K562 (cell line): ENCODE data around the gene FSTL4. TPM values are rescaled to one million over a fixed set of nuclear protein-coding genes. Genes with fewer than 3 reads are reported as not detected.

Source experiments
- ATAC-seq: fragments of 200-7000 bp; cut with Tn5 transposase; 3 replicates; pipeline ENCODE4 v1.9.1; 2020; ENCODE audit warnings: moderate library complexity
- BruUV-seq: library from RNA; stranded (reverse); fragments of 400-500 nt; replicated peaks from 2 replicates; lab custom pipeline; 2021; lab: Mats Ljungman, UMichigan
- CTCF ChIA-PET: fragments of 300-600 bp; formaldehyde crosslinking; extraction: SDS; loops from one replicate; lab custom pipeline; 2021; ENCODE audit warnings: low intra/inter-chr PET ratio; lab: Yijun Ruan, JAX
- POLR2A ChIA-PET: fragments of 300-600, 350-650 bp; sonication (Branson Sonifier 250); formaldehyde crosslinking; extraction: SDS; loops from one replicate; lab custom pipeline; 2021; ENCODE audit warnings: antibody characterized with exemption, inconsistent platforms; lab: Yijun Ruan, JAX
- DNase-seq, 4 experiments: peaks; one replicate each; pipeline versions ENCODE4 v3.0.0 to v3.0.0-alpha.2; 2011 to 2018; ENCODE audit warnings: low spot score in 3 of 4, mixed read lengths in 3 of 4; ENCODE audit errors: extremely low read depth in 1 of 4
- FAIRE-seq: peaks from 2 replicates; lab custom pipeline; 2011; peaks lifted over from hg19 to GRCh38; lab: Jason Lieb, UNC
- H2AFZ ChIP-seq: 2 replicates; pipeline ENCODE4 v1.6.0; 2011; ENCODE audit warnings: low read depth, low read length, control low read depth, inconsistent platforms
- H3K27ac ChIP-seq: fragments of 200-600 bp; 3 replicates; pipeline ENCODE4 v1.8.0; 2011; ENCODE audit warnings: low read depth, mild to moderate bottlenecking, control low read depth, inconsistent platforms, low read length, moderate library complexity, mixed read lengths; ENCODE audit errors: extremely low read depth
- H3K27me3 ChIP-seq, 2 experiments: fragments of 300-600 bp in 1 of 2; 2 replicates in 1 of 2; 3 replicates in 1 of 2; pipeline versions ENCODE4 v1.6.0 to v1.8.0; 2011; ENCODE audit warnings: inconsistent platforms in 2 of 2, low read length in 2 of 2, mild to moderate bottlenecking in 1 of 2, mixed read lengths in 1 of 2, moderate library complexity in 1 of 2; ENCODE audit not compliant: control insufficient read depth in 2 of 2, insufficient read depth in 2 of 2
- H3K36me3 ChIP-seq: fragments of 300-600 bp; 3 replicates; pipeline ENCODE4 v1.8.0; 2011; ENCODE audit warnings: mild to moderate bottlenecking, low read length, inconsistent platforms; ENCODE audit not compliant: control insufficient read depth, insufficient read depth
- H3K4me1 ChIP-seq, 2 experiments: fragments of 200-600 bp in 1 of 2; replicated peaks in 1 of 2; 2 replicates in 1 of 2; 3 replicates in 1 of 2; pipeline versions ENCODE4 v1.5.1 to v1.8.0; 2011; ENCODE audit warnings: inconsistent platforms in 2 of 2, low read length in 2 of 2, mild to moderate bottlenecking in 1 of 2, mixed read lengths in 1 of 2, moderate library complexity in 1 of 2; ENCODE audit not compliant: control insufficient read depth in 2 of 2, insufficient read depth in 2 of 2
- H3K4me2 ChIP-seq: 2 replicates; pipeline ENCODE4 v1.6.1; 2011; ENCODE audit warnings: low read length, control low read depth, inconsistent platforms, mixed read lengths; ENCODE audit not compliant: insufficient read depth
- H3K4me3 ChIP-seq: fragments of 200-600 bp; sonication (generic), shearing (Covaris generic); 2 replicates; pipeline ENCODE4 v1.5.1; 2016; ENCODE audit warnings: control low read depth, inconsistent platforms
- H3K79me2 ChIP-seq: fragments of 200-600 bp; 3 replicates; pipeline ENCODE4 v1.8.0; 2011; ENCODE audit warnings: low read length, inconsistent platforms; ENCODE audit not compliant: control insufficient read depth, insufficient read depth
- H3K9ac ChIP-seq, 2 experiments: 2 replicates each; pipeline versions ENCODE4 v1.6.0 to v1.6.1; 2011; ENCODE audit warnings: low read depth in 2 of 2, low read length in 2 of 2, control low read depth in 1 of 2, inconsistent platforms in 1 of 2, mild to moderate bottlenecking in 1 of 2, mixed read lengths in 1 of 2; ENCODE audit not compliant: insufficient read depth in 1 of 2
- H3K9me1 ChIP-seq: one replicate; pipeline ENCODE4 v1.6.0; 2011; ENCODE audit warnings: inconsistent platforms, mild to moderate bottlenecking, low read length, moderate library complexity; ENCODE audit not compliant: control insufficient read depth, insufficient read depth
- H3K9me3 ChIP-seq: replicated peaks from 2 replicates; pipeline ENCODE4 v1.5.1; 2011; ENCODE audit warnings: low read depth, low read length, inconsistent platforms; ENCODE audit not compliant: control insufficient read depth, insufficient read depth
- H4K20me1 ChIP-seq: replicated peaks from 2 replicates; pipeline ENCODE4 v1.6.1; 2011; ENCODE audit warnings: low read length, inconsistent platforms, mixed read lengths; ENCODE audit not compliant: control insufficient read depth, insufficient read depth
- BCL6 ChIP-seq: fragments of 250-450 bp; sonication (Bioruptor Pico); IDR thresholded peaks from 2 replicates; pipeline ENCODE4 v1.4.0; 2020
- BCOR ChIP-seq: fragments of 450-650 bp; IDR thresholded peaks from 2 replicates; pipeline ENCODE4 v1.6.1; 2016
- NBN ChIP-seq: fragments of 450-650 bp; IDR thresholded peaks from 2 replicates; pipeline ENCODE4 v1.6.1; 2016; ENCODE audit warnings: low read depth, mild to moderate bottlenecking
- ZNF24 ChIP-seq: fragments of 450-650 bp; IDR thresholded peaks from 2 replicates; pipeline ENCODE4 v1.6.1; 2016
- WGBS: fragments of 100-300 bp; shearing (Covaris generic); methylation state at CpG from one replicate; pipeline ENCODE4 v1.1.6; 2016; ENCODE audit warnings: low coverage, mixed read lengths; ENCODE audit not compliant: insufficient coverage; ENCODE audit errors: missing lambda C conversion rate; 5-methylcytosine and 5-hydroxymethylcytosine counted together
- in situ Hi-C: fragments of 300-500 bp; cut with MboI; formaldehyde crosslinking; loops from 4 replicates; pipeline ENCODE4 v1.15.0; 2018; ENCODE audit warnings: inconsistent platforms, mixed read lengths
- intact Hi-C: fragments of 100-400 bp; cut with micrococcal nuclease; formaldehyde crosslinking; loops from 2 replicates; pipeline ENCODE4 v1.14.2; 2022
- polyA plus RNA-seq, 8 experiments: library from polyadenylated mRNA; depleted of rRNA in 4 of 8; stranded (reverse) in 5 of 8; unstranded in 3 of 8; fragments of >200 nt; fragmentation: Nextera tagmentation in 2 of 8; fragmentation: Illumina TruSeq in 1 of 8; extraction: Ambion mirVana in 2 of 8; extraction: Trizol in 1 of 8; gene quantifications; 2 replicates each; pipeline versions ENCODE4 v1.2.1 to v1.2.3, GENCODE V29; 2011 to 2014; ENCODE audit warnings: inconsistent platforms in 1 of 8, missing spikeins in 1 of 8
- total RNA-seq, 7 experiments: library from RNA; depleted of rRNA in 6 of 7; stranded (reverse); fragments of >200 nt in 6 of 7; fragmentation: Illumina TruSeq in 2 of 7; extraction: Trizol in 2 of 7; gene quantifications; 2 replicates each; pipeline versions ENCODE4 v1.2.1 to v1.2.3, GENCODE V29; 2011 to 2021; ENCODE audit warnings: low replicate concordance in 1 of 7

FSTL4 gene
- total and polyA plus RNA-seq, 9 of the 15 experiments (the other 6 are each of a cell fraction or from before 2014, with no cell fraction given) = 0.08 to 0.18 (median 0.10) TPM; not detected in 5

GRCh38 chr5:133292300-133292699 is 320.0 kb downstream of the FSTL4 start:
- Histone ChIP-seq H3K36me3 (no peaks in the 10 kb centered on the region), H3K79me2 (no peaks in the 10 kb centered on the region), H3K27me3 (peaks cover 12 to 73% of the 10 kb centered on the region in 2 experiments), H3K9ac (no peak overlapping the region), H3K4me2 (no peak overlapping the region), H4K20me1 (peaks cover 5% of the 10 kb centered on the region; the same call in 1 of the 2 replicates), H2AFZ (no peak overlapping the region), H3K9me3 (no peaks in the 10 kb centered on the region), H3K9me1 (no peaks in the 10 kb centered on the region), H3K4me1 (no peaks in the 10 kb centered on the region), H3K4me3 (no peak overlapping the region), H3K27ac (no peak overlapping the region)
- DNase-seq (no peak), FAIRE-seq (no peak), ATAC-seq (no peak)
- intact Hi-C loops = no loop called here
- no TSS peak for BruUV-seq
- in situ Hi-C loops = no loop called here
- WGBS = 0% methylated on average over 2 of the region's 2 CpGs
- TF ChIP-seq BCL6 = no peak
- TF ChIP-seq ZNF24 = no peak
- POLR2A ChIA-PET = interaction anchor here (0.6 to 1.0 kb wide), 2 partner anchors 15 to 1091 kb away, joined by 3 to 4 read pairs; no protein-coding TSS in a partner anchor
- CTCF ChIA-PET = no interaction called here

GRCh38 chr5:133291524-133291923 is 320.8 kb downstream of the FSTL4 start:
- peaks cover 12 to 68% of the 10 kb centered on the region in 2 experiments for H3K27me3 ChIP-seq
- no peak for DNase-seq
- no peak overlapping the region for H3K4me2 ChIP-seq
- H3K9me1 ChIP-seq = no peaks in the 10 kb centered on the region
- intact Hi-C loops = no loop called here
- no peak overlapping the region for H3K9ac ChIP-seq
- peaks cover 5% of the 10 kb centered on the region; the same call in 1 of the 2 replicates for H4K20me1 ChIP-seq
- ATAC-seq = no peak
- no peak for FAIRE-seq
- in situ Hi-C loops = no loop called here
- no peaks in the 10 kb centered on the region for H3K9me3 ChIP-seq
- TF ChIP-seq NBN (no peak), BCOR (no peak)
- 4% methylated on average over 3 of the region's 4 CpGs for WGBS
- no peaks in the 10 kb centered on the region for H3K4me1 ChIP-seq
- H3K79me2 ChIP-seq = no peaks in the 10 kb centered on the region
- ChIA-PET CTCF (no interaction called here), POLR2A (no interaction called here)
- BruUV-seq = no TSS peak
- H3K4me3 ChIP-seq = no peak overlapping the region
- no peaks in the 10 kb centered on the region for H3K36me3 ChIP-seq
- H3K27ac ChIP-seq = no peak overlapping the region
- no peak overlapping the region for H2AFZ ChIP-seq
